ENCODE measurements around the gene FAM200B. TPM values are rescaled to one million over a fixed set of nuclear protein-coding genes. Genes with fewer than 3 reads are reported as not detected.

The FAM200B gene
- total and polyA plus RNA-seq, 5 donors: 32.6 to 60.3 (median 36.0) TPM

- ATAC-seq (no peak), DNase-seq (no peak)
- no peaks in the 10 kb centered on the region for H3K9me3 ChIP-seq (ENCODE audit: control insufficient read depth, low read length)
- intact Hi-C loops (cut with DNase I): loop anchor here in 2 of 4 donors (10.0 kb wide), 2 partner anchors 218 to 268 kb away; no protein-coding TSS in a partner anchor
- H3K27ac ChIP-seq (ENCODE audit: low read length): no peak overlapping the region
- no peak overlapping the region for H3K4me3 ChIP-seq (ENCODE audit: low read length)
- no peaks in the 10 kb centered on the region for H3K4me1 ChIP-seq (ENCODE audit: control insufficient read depth, insufficient read depth, low read length)
- WGBS: 97% methylated on average over 4 of the region's 4 CpGs
- no peaks in the 10 kb centered on the region for H3K27me3 ChIP-seq (ENCODE audit: control insufficient read depth, insufficient read depth)
Measured at GRCh38 chr4:15736514-15737050, 55.0 kb downstream of the FAM200B start.

- Histone ChIP-seq H3K27me3 (ENCODE audit: control insufficient read depth, insufficient read depth) (no peaks in the 10 kb centered on the region), H3K4me3 (ENCODE audit: low read length) (no peak overlapping the region), H3K4me1 (ENCODE audit: control insufficient read depth, insufficient read depth, low read length) (no peaks in the 10 kb centered on the region), H3K27ac (ENCODE audit: low read length) (no peak overlapping the region), H3K9me3 (ENCODE audit: control insufficient read depth, low read length) (no peaks in the 10 kb centered on the region)
- 71% methylated on average over 3 of the region's 3 CpGs for WGBS
- DNase-seq: no peak
- ATAC-seq: no peak
- intact Hi-C loops (cut with DNase I): loop anchor here in 2 of 4 donors (10.0 kb wide), 2 partner anchors 218 to 268 kb away; no protein-coding TSS in a partner anchor
Measured at GRCh38 chr4:15737255-15737654, 55.6 kb downstream of the FAM200B start.

- no peak overlapping the region for H3K4me3 ChIP-seq (ENCODE audit: low read length)
- ATAC-seq (no peak), DNase-seq (no peak)
- H3K27ac ChIP-seq (ENCODE audit: low read length): no peak overlapping the region
- intact Hi-C loops (cut with DNase I): loop anchor here in 2 of 4 donors (10.0 kb wide), 2 partner anchors 216 to 266 kb away; no protein-coding TSS in a partner anchor
- no peaks in the 10 kb centered on the region for H3K9me3 ChIP-seq (ENCODE audit: control insufficient read depth, low read length)
- no peaks in the 10 kb centered on the region for H3K27me3 ChIP-seq (ENCODE audit: control insufficient read depth, insufficient read depth)
- H3K4me1 ChIP-seq (ENCODE audit: control insufficient read depth, insufficient read depth, low read length): no peaks in the 10 kb centered on the region
- 96% methylated on average over 1 of the region's 1 CpG for WGBS
Measured at GRCh38 chr4:15738877-15739276, 57.2 kb downstream of the FAM200B start.

Other genes with a start within 250 kb of the FAM200B start
- 10 to 100 TPM in 3 of 4 donors, 1 to 10 TPM in 1; 8.2 to 13.6 (median 13.3) TPM for gene CC2D2A, start 211.9 kb upstream of the FAM200B start, total RNA-seq
- 13.0 TPM for gene CC2D2A, start 211.9 kb upstream of the FAM200B start, polyA plus RNA-seq
- gene FBXL5, start 26.5 kb upstream of the FAM200B start, total RNA-seq: 10 to 100 TPM; 80.8 to 90.1 (median 88.3) TPM
- gene FBXL5, start 26.5 kb upstream of the FAM200B start, polyA plus RNA-seq: 52.8 TPM
- gene BST1, start 21.2 kb downstream of the FAM200B start, total RNA-seq: 10 to 100 TPM in 1 of 4 donors, 1 to 10 TPM in 3; 6.3 to 10.9 (median 8.2) TPM
- 9.8 TPM for gene BST1, start 21.2 kb downstream of the FAM200B start, polyA plus RNA-seq
- 10 to 100 TPM in 1 of 4 donors, 1 to 10 TPM in 3; 3.2 to 10.3 (median 5.8) TPM for gene CD38, start 96.5 kb downstream of the FAM200B start, total RNA-seq
- 3.5 TPM for gene CD38, start 96.5 kb downstream of the FAM200B start, polyA plus RNA-seq